ENCODE measurements around the gene ATP6V1B1. TPM values are rescaled to one million over a fixed set of nuclear protein-coding genes. Genes with fewer than 3 reads are reported as not detected.

Gene ATP6V1B1
- total RNA-seq, 1 donor from 2014 or later = not detected

- intact Hi-C loops (cut with micrococcal nuclease) = loop anchor here (2.0 kb wide), 1 partner anchor 18 kb away; no protein-coding TSS in a partner anchor
- no peak for ATAC-seq (ENCODE audit: low read depth)
- CTCF ChIA-PET = no interaction called here
- Mint-ChIP-seq H3K9me3 (no peaks in the 10 kb centered on the region), H3K4me1 (peaks cover 27% of the 10 kb centered on the region), H3K27ac (no peak overlapping the region), H3K36me3 (ENCODE audit: low read depth) (no peaks in the 10 kb centered on the region), H3K27me3 (peaks cover 70% of the 10 kb centered on the region), H3K4me3 (peak overlapping the region; percentile 76)
- DNase-seq = no peak
- POLR2A ChIA-PET = no interaction called here
- TF ChIP-seq, protein P1, sequence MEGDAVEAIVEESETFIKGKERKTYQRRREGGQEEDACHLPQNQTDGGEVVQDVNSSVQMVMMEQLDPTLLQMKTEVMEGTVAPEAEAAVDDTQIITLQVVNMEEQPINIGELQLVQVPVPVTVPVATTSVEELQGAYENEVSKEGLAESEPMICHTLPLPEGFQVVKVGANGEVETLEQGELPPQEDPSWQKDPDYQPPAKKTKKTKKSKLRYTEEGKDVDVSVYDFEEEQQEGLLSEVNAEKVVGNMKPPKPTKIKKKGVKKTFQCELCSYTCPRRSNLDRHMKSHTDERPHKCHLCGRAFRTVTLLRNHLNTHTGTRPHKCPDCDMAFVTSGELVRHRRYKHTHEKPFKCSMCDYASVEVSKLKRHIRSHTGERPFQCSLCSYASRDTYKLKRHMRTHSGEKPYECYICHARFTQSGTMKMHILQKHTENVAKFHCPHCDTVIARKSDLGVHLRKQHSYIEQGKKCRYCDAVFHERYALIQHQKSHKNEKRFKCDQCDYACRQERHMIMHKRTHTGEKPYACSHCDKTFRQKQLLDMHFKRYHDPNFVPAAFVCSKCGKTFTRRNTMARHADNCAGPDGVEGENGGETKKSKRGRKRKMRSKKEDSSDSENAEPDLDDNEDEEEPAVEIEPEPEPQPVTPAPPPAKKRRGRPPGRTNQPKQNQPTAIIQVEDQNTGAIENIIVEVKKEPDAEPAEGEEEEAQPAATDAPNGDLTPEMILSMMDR (IDR thresholded peaks at IDR 0.05) = no peak
Measured at GRCh38 chr2:70888923-70889715, 46.6 kb upstream of the ATP6V1B1 start.

- no peak overlapping the region for H3K27ac Mint-ChIP-seq
- no peak overlapping the region for H3K4me3 Mint-ChIP-seq
- ATAC-seq (ENCODE audit: low read depth) (no peak), DNase-seq (no peak)
- H3K27me3 Mint-ChIP-seq = peaks cover 71% of the 10 kb centered on the region
- H3K36me3 Mint-ChIP-seq (ENCODE audit: low read depth) = no peaks in the 10 kb centered on the region
- ChIA-PET POLR2A (no interaction called here), CTCF (no interaction called here)
- intact Hi-C loops (cut with micrococcal nuclease) = loop anchor here (2.0 kb wide), 1 partner anchor 17 kb away; no protein-coding TSS in a partner anchor
- H3K9me3 Mint-ChIP-seq = no peaks in the 10 kb centered on the region
- peaks cover 27% of the 10 kb centered on the region for H3K4me1 Mint-ChIP-seq
- TF ChIP-seq, protein P1 (IDR thresholded peaks at IDR 0.05) = no peak
Measured at GRCh38 chr2:70889716-70890037, 46.0 kb upstream of the ATP6V1B1 start.

DNA sequence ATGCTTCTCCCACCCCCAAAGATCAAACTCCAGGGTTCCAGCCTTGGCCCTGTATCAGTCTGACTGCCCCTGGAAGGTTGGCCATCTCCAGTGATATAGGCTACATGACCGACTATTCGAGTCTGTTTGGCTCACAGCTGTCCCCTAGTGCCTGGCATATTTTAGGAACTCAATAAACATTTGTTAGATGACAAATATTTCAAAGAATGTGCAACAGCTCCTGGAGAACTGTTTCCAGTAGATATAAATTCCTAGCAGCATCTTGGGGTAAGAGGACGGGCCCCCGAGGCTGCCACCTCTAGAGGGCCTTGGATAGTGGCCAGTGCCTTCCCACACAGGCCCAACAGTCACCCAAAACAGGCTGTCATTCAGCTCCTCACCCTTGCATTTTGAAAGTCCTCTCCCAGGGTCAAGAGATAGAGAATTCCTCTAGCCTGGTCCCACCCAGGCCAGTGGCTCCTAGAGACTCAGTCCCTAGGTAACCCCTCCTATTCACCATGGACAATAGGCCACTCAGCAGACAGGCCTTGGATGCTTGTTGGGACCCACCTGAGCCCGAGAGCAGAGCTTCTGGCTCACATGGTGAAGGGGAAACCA lies 45.1 kb upstream of the ATP6V1B1 start:
- TF ChIP-seq, protein P1 (IDR thresholded peaks at IDR 0.05) = no peak
- ATAC-seq (ENCODE audit: low read depth) (no peak), DNase-seq (no peak)
- POLR2A ChIA-PET = no interaction called here
- Mint-ChIP-seq H3K4me1 (peaks cover 27% of the 10 kb centered on the region), H3K27ac (no peak overlapping the region), H3K27me3 (peaks cover 77% of the 10 kb centered on the region), H3K9me3 (no peaks in the 10 kb centered on the region), H3K36me3 (ENCODE audit: low read depth) (no peaks in the 10 kb centered on the region), H3K4me3 (no peak overlapping the region)
- intact Hi-C loops (cut with micrococcal nuclease) = no loop called here
- CTCF ChIA-PET = no interaction called here

DNA sequence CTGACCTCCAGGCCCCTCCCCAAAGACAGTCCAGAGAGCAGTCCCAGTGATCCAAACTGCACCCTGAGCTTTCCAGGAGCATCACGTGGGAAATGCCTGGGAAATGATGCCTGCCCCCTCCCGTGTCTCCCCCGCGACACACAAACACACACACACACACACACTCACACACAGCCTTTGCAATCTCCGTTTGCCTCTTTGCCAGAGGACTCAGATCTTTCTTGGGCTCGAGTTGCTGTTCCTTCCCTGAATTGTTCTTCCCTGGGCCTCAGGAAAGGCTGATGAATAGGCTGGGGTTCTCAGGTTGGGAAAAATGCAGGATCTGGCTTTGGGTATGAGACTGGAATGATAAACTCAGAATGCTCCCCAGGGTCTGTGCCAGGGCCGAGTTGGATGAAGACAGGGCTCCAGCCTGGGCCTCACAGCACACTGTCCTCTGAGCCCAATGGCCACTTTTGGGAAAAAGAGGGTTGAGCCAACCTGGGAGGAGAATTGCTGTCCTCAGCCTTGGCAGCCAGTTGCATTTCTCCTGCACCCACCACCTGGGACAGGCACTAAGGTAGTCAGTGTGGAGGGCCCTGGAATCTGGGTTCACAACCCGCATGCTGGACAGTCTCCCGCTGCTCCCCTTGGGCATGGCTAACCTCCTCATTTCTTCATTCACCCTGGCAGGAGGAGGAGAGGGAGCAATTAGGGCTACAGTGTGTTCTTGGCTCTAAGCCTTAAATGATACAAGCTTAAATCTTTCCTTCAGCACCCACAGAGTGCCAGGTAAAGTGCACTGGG lies 43.9 kb upstream of the ATP6V1B1 start:
- ATAC-seq (ENCODE audit: low read depth) (no peak), DNase-seq (no peak)
- ChIA-PET CTCF (no interaction called here), POLR2A (no interaction called here)
- H3K27ac Mint-ChIP-seq = no peak overlapping the region
- peaks cover 26% of the 10 kb centered on the region for H3K4me1 Mint-ChIP-seq
- peaks cover 83% of the 10 kb centered on the region for H3K27me3 Mint-ChIP-seq
- H3K36me3 Mint-ChIP-seq (ENCODE audit: low read depth) = no peaks in the 10 kb centered on the region
- no peaks in the 10 kb centered on the region for H3K9me3 Mint-ChIP-seq
- H3K4me3 Mint-ChIP-seq = no peak overlapping the region
- TF ChIP-seq, protein P1 (IDR thresholded peaks at IDR 0.05) = no peak
- intact Hi-C loops (cut with micrococcal nuclease) = no loop called here

GRCh38 chr2:70892750-70893149 lies 43.0 kb upstream of the ATP6V1B1 start:
- POLR2A ChIA-PET = no interaction called here

More at GRCh38 chr2:70892750-70893149, 43.0 kb upstream of the ATP6V1B1 start:
- Mint-ChIP-seq H3K9me3 (no peaks in the 10 kb centered on the region), H3K27ac (no peak overlapping the region), H3K4me1 (peaks cover 16% of the 10 kb centered on the region), H3K27me3 (peaks cover 85% of the 10 kb centered on the region), H3K4me3 (no peak overlapping the region), H3K36me3 (ENCODE audit: low read depth) (no peaks in the 10 kb centered on the region)
- DNase-seq (no peak), ATAC-seq (ENCODE audit: low read depth) (no peak)
- CTCF ChIA-PET = no interaction called here
- intact Hi-C loops (cut with micrococcal nuclease) = no loop called here
- TF ChIP-seq, protein P1 (IDR thresholded peaks at IDR 0.05) = no peak

Data from activated B cell treated with CpG ODN at 0.5 μM for 24 hours (primary cell).